ENCODE data around the gene FPGT.

DNA sequence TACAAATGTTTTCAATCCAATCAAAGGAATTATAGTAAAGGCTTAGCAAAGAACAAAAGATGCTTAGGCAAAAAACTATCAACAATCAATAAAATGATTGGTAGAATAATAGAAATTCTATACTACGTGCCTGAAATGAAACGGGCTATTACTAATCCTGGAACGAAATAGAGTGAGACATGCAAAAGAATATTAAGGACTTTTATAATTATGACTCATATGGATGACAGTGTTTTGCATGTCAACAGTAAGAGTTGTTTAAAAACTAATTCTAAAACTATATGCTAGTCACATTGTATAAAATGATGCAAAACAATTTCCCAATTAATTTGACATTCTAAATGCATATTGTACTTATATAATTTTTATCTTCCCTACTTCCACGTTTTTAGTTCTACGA lies 35.7 kb upstream of the FPGT start:
- TF ChIP-seq EZH2 (IDR thresholded peaks at IDR 0.05) (no peak), POLR2AphosphoS5 (IDR thresholded peaks at IDR 0.05; ENCODE audit: borderline replicate concordance, low read depth, low read length) (no peak), FOXP2 (optimal IDR thresholded peaks at IDR 0.05; ENCODE audit: control extremely low read depth, extremely low read length, insufficient read depth) (no peak)
